HL-60 (cell line): ENCODE data around the gene PSMD11.

Source experiments
- DNase-seq, 2 experiments: peaks; one replicate each; pipeline ENCODE4 v3.0.0-alpha.2; 2010 to 2020; ENCODE audit warnings: low read depth in 1 of 2, low spot score in 1 of 2
- H3K27ac ChIP-seq: fragments of 250-450 bp; sonication (Bioruptor Pico); replicated peaks from 2 replicates; pipeline ENCODE4 v1.5.1; 2020; ENCODE audit warnings: mild to moderate bottlenecking, moderate library complexity
- H3K27me3 ChIP-seq: fragments of 250-450 bp; sonication (Bioruptor Pico); 2 replicates; pipeline ENCODE4 v1.5.1; 2021; ENCODE audit warnings: mild to moderate bottlenecking, moderate library complexity; ENCODE audit not compliant: insufficient read depth, poor library complexity, severe bottlenecking
- H3K4me3 ChIP-seq: replicated peaks from 2 replicates; pipeline ENCODE4 v1.5.1; 2011; ENCODE audit warnings: mild to moderate bottlenecking, control low read depth, low read length; ENCODE audit not compliant: insufficient read depth
- CTCF ChIP-seq: IDR thresholded peaks from one replicate; pipeline ENCODE4 v1.5.1; 2011; ENCODE audit warnings: low read length, control low read depth, inconsistent platforms; ENCODE audit not compliant: insufficient read depth
- GABPA ChIP-seq: IDR thresholded peaks from 2 replicates; pipeline ENCODE4 v1.6.1; 2012; ENCODE audit warnings: low read depth
- POLR2AphosphoS5 ChIP-seq: IDR thresholded peaks from 2 replicates; pipeline ENCODE4 v1.6.1; 2012; ENCODE audit warnings: low read depth
- REST ChIP-seq: IDR thresholded peaks from 2 replicates; pipeline ENCODE4 v1.6.1; 2012; ENCODE audit warnings: low read depth; ENCODE audit not compliant: insufficient replicate concordance
- SPI1 ChIP-seq: IDR thresholded peaks from 2 replicates; pipeline ENCODE4 v1.6.1; 2012; ENCODE audit warnings: low read depth, mild to moderate bottlenecking, borderline replicate concordance

The PSMD11 gene

GRCh38 chr17:32481193-32481592, 36.9 kb downstream of the PSMD11 start:
- DNase-seq: no peak
- H3K27me3 ChIP-seq: no peaks in the 10 kb centered on the region
- H3K27ac ChIP-seq: no peak overlapping the region
- no peak overlapping the region for H3K4me3 ChIP-seq
- TF ChIP-seq POLR2AphosphoS5 (no peak), SPI1 (no peak), GABPA (no peak), REST (no peak), CTCF (no peak)

- Histone ChIP-seq H3K27me3 (no peaks in the 10 kb centered on the region), H3K4me3 (no peak overlapping the region), H3K27ac (no peak overlapping the region)
- DNase-seq: no peak
- TF ChIP-seq REST: no peak
- TF ChIP-seq CTCF: no peak
- TF ChIP-seq GABPA: no peak
- TF ChIP-seq POLR2AphosphoS5: no peak
- no peak for TF ChIP-seq SPI1
Measured at GRCh38 chr17:32482568-32483320, 38.4 kb downstream of the PSMD11 start.

GRCh38 chr17:32483451-32484019, 39.2 kb downstream of the PSMD11 start:
- TF ChIP-seq GABPA: no peak
- TF ChIP-seq POLR2AphosphoS5: peak; percentile 52; the same call in 1 of the 2 replicates
- peak; percentile 76 for TF ChIP-seq CTCF
- TF ChIP-seq REST: no peak
- TF ChIP-seq SPI1: peak; percentile 43; the same call in 1 of the 2 replicates
- Histone ChIP-seq H3K27ac (no peak overlapping the region), H3K27me3 (no peaks in the 10 kb centered on the region), H3K4me3 (no peak overlapping the region)
- DNase-seq: peak in 1 of 2 experiments; percentile 60
